Adipose tissue (tissue), 3 donors: Measurements from ENCODE around the gene PLA2G6. TPM values are rescaled to one million over a fixed set of nuclear protein-coding genes. Genes with fewer than 3 reads are reported as not detected.
"Not testable (repeated sequence)": the region's sequence is repeated elsewhere in the genome, so short reads cannot be mapped to it uniquely, and the experiment has no call there.

Experiments
- H3K27ac ChIP-seq: one replicate; pipeline ENCODE4 v1.5.1; 2013; ENCODE audit warnings: low read depth, low read length
- WGBS, 3 donors: extraction: QIAGEN DNeasy Blood & Tissue Kit; methylation state at CpG; one replicate each; pipeline ENCODE4 v1.1.7; 2013; 5-methylcytosine and 5-hydroxymethylcytosine counted together
- polyA plus RNA-seq, 3 donors: library from polyadenylated mRNA; stranded (reverse); fragments of 200-250 nt; gene quantifications; one replicate each; pipeline ENCODE4 v1.2.3, GENCODE V29; 2013
- donor health status: healthy with polysubstance abuse.
- donor health status: Bipolar disorder and iron deficiency.
- donor health status: healthy.

The PLA2G6 gene
- polyA plus RNA-seq, 3 donors: 25.3 to 69.9 (median 61.4) TPM

- 96 to 97% (median 96%) methylated on average over 14 of the region's 14 CpGs for WGBS, 3 donors
- H3K27ac ChIP-seq: no peak overlapping the region
Measured at GRCh38 chr22:38125038-38125610, 56.5 kb downstream of the PLA2G6 start.

- 93 to 95% (median 94%) methylated on average over 21 of the region's 21 CpGs for WGBS, 3 donors
- H3K27ac ChIP-seq: no peak overlapping the region
Measured at GRCh38 chr22:38124236-38124974, 57.2 kb downstream of the PLA2G6 start.

- 82 to 86% (median 82%) methylated on average over 6 of the region's 6 CpGs for WGBS, 3 donors
- H3K27ac ChIP-seq: no peak overlapping the region
Measured at GRCh38 chr22:38122616-38123015, 59.0 kb downstream of the PLA2G6 start.

GRCh38 chr22:38120359-38121110 is 61.1 kb downstream of the PLA2G6 start:
- 91 to 94% (median 92%) methylated on average over 28 of the region's 28 CpGs for WGBS, 3 donors
- no peak overlapping the region for H3K27ac ChIP-seq

GRCh38 chr22:38118747-38119146 is 62.9 kb downstream of the PLA2G6 start:
- not testable (repeated sequence) for H3K27ac ChIP-seq
- 91 to 100% (median 97%) methylated on average over 2 of the region's 2 CpGs for WGBS, 3 donors

- no peak overlapping the region for H3K27ac ChIP-seq
- 88 to 89% (median 88%) methylated on average over 3 of the region's 3 CpGs for WGBS, 3 donors
Measured at GRCh38 chr22:38118182-38118581, 63.4 kb downstream of the PLA2G6 start.

- 90 to 94% (median 90%) methylated on average over 10 of the region's 10 CpGs for WGBS, 3 donors
Measured at GRCh38 chr22:38117556-38117955, 64.1 kb downstream of the PLA2G6 start.

GRCh38 chr22:38115423-38116205 is 66.0 kb downstream of the PLA2G6 start:
- 94 to 95% (median 95%) methylated on average over 30 to 31 of the region's 31 CpGs for WGBS, 3 donors
- no peak overlapping the region for H3K27ac ChIP-seq

More at GRCh38 chr22:38117556-38117955, 64.1 kb downstream of the PLA2G6 start:
- not testable (repeated sequence) for H3K27ac ChIP-seq

- H3K27ac ChIP-seq: no peak overlapping the region
- WGBS, 3 donors: 34 to 56% (median 55%) methylated on average over 24 to 32 of the region's 32 CpGs
Measured at GRCh38 chr22:38114484-38115398, 66.9 kb downstream of the PLA2G6 start.

GRCh38 chr22:38112381-38112780 is 69.2 kb downstream of the PLA2G6 start:
- no peak overlapping the region for H3K27ac ChIP-seq
- WGBS, 3 donors: 86 to 95% (median 95%) methylated on average over 21 to 22 of the region's 22 CpGs

- H3K27ac ChIP-seq: no peak overlapping the region
- WGBS, 3 donors: 72 to 79% (median 75%) methylated on average over 11 of the region's 11 CpGs
Measured at GRCh38 chr22:38111925-38112355, 69.7 kb downstream of the PLA2G6 start.

- 66 to 81% (median 78%) methylated on average over 27 to 30 of the region's 30 CpGs for WGBS, 3 donors
- no peak overlapping the region for H3K27ac ChIP-seq
Measured at GRCh38 chr22:38110863-38111852, 70.5 kb downstream of the PLA2G6 start.

- no peak within 1 kb of the TSS for H3K27ac ChIP-seq
- WGBS, 3 donors: 69 to 88% (median 86%) methylated on average over 19 of the region's 19 CpGs
Measured at GRCh38 chr22:38110008-38110862, 71.4 kb downstream of the PLA2G6 start, which contains the start of gene BAIAP2L2. Gene BAIAP2L2, minus strand, starts transcription at chr22:38110684. Its CDS starts 159 bp downstream, at chr22:38110525.

GRCh38 chr22:38109371-38110001 is 72.1 kb downstream of the PLA2G6 start:
- WGBS, 3 donors: 90 to 93% (median 91%) methylated on average over 22 of the region's 22 CpGs
- H3K27ac ChIP-seq: no peak overlapping the region
